GM21447 (cell line): ENCODE results near the gene AFG1L.
"Not testable (repeated sequence)": the region's sequence is repeated elsewhere in the genome, so short reads cannot be mapped to it uniquely, and the experiment has no call there.

ENCODE experiments used
- ATAC-seq: cut with Tn5 transposase; IDR thresholded peaks from one replicate; pipeline ENCODE4 v1.9.1; 2021; ENCODE audit not compliant: unreplicated experiment

The AFG1L gene

DNA sequence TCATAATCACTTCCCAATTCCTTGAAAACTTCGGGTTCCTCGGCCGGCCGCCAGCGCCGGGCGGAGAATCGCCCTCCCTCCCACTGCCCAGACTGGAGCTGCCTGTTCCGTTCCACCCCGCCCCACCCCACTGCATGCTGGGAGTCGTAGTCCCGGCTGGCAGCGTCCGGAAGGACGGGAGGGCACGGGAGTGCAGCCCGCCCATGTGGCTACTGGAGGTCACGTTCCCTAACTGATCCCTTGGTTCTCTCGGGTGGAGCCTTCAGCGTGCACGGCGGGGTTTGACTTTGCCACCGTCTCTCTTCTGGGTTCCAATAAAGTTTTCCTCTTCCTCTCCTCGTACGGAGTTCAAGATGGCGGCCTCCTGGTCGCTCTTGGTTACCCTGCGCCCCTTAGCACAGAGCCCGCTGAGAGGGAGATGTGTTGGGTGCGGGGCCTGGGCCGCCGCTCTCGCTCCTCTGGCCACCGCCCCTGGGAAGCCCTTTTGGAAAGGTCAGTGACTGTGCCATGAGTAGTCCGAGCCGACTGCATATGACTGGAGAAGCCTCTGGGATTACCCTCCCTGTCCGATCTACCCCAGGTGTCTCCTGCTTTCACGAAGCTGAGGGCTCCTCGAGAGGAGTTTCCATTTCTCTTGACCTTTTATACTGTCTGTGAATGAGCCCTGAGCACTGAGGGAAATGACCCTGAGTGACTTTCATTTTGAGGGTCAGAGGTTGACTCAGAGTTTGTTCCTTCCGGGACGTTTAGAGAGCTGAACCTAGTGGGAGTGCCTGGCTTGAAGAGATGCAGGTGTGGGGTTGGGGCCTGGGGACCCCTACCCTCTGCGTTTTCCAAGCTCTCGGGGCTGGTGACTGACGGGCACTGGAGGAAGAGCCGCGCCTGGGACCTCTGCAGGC, at the start of gene AFG1L:
AFG1L (plus strand) TSS at position 328 of the 899 bp plus-strand sequence; CDS start at position 354, 26 bp downstream.
- peak; percentile 82 for ATAC-seq

DNA sequence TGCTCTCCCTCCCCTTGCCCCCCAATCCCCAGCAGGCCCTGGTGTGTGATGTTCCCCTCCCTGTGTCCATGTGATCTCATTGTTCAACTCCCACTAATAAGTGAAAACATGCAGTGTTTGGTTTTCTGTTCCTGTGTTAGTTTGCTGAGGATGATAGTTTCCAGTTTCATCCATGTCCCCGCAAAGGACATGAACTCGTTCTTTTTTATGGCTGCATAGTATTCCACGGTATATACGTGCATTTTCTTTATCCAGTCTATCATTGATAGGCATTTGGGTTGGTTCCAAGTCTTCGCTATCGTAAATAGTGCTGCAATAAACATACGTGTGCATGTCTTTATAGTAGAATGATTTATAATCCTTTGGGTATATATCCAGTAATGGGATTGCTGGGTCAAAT, 49.8 kb upstream of the AFG1L start:
- not testable (repeated sequence) for ATAC-seq

DNA sequence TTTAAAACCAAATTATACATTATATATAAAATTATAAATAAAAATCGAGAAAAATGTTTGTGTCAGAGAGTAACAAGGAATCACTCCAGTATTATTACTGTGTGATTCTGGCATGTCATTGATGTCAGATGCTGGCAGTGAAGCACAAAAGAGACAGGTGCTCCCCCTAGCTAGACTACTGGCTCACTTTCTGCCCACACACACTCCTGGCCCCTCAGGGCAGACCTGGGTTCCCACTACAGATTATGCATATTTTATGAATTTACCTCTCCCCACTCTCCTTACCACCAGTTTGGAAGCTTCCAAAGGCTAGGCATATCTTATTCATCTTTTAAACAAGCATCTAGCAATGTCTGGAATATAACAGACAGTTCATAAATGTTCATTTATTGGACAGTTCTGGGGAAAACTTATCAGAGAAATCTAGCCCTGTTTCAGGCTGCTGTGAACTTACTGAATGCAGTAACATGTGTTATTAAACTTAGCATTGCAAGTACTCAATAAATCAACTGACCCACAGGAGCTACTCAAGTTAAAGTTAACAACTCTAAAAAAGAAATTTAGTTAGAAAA, 46.8 kb upstream of the AFG1L start:
- no peak for ATAC-seq

GRCh38 chr6:108250240-108250866, 44.5 kb upstream of the AFG1L start:
- ATAC-seq, result no peak

GRCh38 chr6:108251252-108251651, 43.6 kb upstream of the AFG1L start:
- ATAC-seq, result no peak

DNA sequence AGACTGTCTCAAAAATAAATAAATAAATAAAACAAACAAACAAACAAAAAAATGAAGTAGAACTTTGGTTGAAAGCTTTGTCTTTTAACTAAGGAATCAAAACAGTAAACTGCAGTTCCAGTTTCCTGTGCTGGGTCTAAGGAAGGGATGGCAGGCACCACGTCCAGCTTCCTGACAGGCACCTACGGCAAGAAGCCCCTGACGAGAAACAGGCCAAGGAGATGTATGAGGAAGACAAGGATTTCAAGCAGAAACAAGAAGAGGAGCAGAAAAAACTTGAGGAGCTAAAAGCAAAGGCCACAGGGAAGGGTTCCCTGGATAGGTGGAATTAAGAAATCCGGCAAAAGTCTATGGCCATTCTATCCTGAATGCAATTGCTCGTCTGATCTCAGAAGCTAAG, 42.8 kb upstream of the AFG1L start:
- ATAC-seq, result no peak

DNA sequence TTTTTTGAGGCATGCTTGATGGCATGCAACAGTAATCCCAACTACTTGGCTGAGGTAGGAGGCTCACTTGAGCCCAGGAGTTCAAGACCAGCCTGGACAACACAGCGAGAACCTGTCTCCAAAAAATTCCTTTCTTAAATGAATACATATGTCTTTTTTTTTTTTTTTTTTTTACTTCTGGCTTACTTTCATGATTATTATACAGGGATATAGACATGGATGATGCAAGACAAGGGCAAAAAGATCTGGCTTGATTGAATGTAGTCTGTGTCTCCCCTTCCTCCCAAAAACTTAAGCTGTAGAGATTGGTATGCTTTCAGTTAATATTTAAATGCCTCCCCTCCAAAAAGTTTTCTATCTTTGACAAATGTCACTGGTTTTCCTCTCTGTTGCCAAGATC, 41.6 kb upstream of the AFG1L start:
- ATAC-seq, result no peak

- ATAC-seq, result no peak
These were observed 40.1 kb upstream of the AFG1L start for GRCh38 chr6:108254433-108255410.

DNA sequence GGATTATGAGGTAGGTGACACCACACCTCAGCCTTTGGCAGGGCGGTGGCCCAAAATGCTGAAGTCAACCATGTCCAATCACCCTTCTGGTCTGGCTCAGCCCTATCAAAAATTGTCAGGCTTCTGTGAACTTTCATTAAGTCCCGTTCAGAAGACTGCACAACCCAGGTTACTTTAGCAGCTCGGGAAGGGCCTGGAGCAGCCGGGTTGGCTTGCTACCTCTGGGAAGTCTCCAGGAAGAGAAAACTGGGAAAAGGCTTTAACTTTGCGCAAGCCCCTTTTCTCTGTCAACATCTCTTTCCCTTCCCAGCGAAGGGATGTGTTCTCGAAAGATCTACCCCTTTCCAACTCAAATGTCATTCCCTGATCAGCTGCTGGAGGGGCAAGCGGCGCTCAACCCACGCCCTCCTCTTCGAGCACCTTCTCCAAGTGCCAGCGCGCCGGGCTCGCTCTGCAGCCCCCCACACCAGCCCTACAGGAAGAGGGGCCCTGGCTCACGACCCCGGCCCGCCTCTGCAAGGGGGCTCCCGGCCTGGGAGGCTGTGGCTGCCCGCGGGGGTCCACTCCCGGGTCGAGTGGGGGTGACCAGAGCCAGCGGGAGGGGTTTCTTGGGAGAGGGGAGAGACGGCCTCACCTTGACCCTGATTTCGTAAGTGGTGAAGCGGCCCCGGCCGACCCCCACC, 34.6 kb upstream of the AFG1L start:
- ATAC-seq, result peak; percentile 12

- ATAC-seq, result peak; percentile 86
These were observed 33.9 kb upstream of the AFG1L start, which contains the start of gene SNX3 for GRCh38 chr6:108260809-108261569. SNX3 (minus strand) TSS chr6:108261040; CDS start chr6:108260921, 119 bp downstream.

- no peak for ATAC-seq
These were observed 31.5 kb upstream of the AFG1L start for GRCh38 chr6:108263371-108263770.

- ATAC-seq, result no peak
These were observed 26.0 kb upstream of the AFG1L start for GRCh38 chr6:108268845-108269244.

DNA sequence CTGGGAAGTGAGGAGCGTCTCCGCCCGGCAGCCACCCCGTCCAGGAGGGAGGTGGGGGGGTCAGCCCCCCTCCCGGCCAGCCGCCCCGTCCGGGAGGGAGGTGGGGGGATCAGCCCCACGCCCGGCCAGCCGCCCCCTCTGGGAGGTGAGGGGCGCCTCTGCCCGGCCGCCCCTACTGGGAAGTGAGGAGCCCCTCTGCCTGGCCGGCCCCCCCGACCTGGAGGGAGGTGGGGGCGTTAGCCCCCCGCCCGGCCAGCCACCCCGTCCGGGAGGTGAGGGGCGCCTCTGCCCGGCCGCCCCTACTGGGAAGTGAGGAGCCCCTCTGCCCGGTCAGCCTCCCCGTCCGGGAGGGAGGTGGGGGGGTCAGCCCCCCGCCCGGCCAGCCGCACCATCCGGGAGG, 24.9 kb upstream of the AFG1L start:
- not testable (repeated sequence) for ATAC-seq

DNA sequence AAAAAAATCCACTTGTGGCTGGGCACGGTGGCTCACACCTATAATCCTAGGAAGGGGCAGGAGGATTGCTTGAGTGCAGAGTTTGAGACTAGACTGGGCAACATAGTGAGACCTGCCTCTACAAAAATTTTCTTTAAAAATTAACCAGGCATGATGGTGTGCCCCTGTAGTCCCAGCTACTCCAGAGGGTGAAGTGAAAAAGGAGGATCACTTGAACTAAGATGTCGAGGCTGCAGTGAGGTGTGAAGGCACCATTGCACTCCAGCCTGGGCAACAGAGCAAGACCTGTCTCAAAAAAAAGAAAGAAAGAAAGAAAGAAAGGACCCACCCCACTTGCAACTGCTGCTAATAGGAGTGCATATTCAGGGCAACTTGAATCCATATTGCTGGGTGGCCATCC, 20.3 kb upstream of the AFG1L start:
- no peak for ATAC-seq

GRCh38 chr6:108275976-108276375, 18.9 kb upstream of the AFG1L start:
- ATAC-seq, result no peak

DNA sequence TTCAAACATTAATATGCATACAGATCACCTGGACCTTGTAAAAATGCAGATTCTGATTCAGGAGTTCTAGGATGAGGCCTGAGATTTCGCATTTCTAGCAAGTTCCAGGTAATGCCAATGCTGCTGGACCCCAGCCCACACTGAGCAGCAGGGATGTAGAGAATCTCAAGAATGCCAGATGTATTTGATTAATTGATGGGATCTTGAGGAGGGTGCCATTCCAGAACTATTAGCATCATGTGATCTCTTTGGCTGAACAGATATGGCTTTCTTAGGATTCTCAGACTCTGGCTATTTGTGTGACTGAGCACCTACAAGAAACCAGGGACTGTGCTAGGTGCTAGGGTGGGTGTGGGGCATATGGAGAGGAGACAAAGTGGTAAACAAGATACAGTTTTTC, 17.6 kb upstream of the AFG1L start:
- no peak for ATAC-seq

- ATAC-seq, result no peak
These were observed 17.0 kb upstream of the AFG1L start for GRCh38 chr6:108277831-108278230.

GRCh38 chr6:108285381-108285780, 9.5 kb upstream of the AFG1L start:
- ATAC-seq, result no peak

- ATAC-seq, result no peak
These were observed 8.5 kb upstream of the AFG1L start for GRCh38 chr6:108286366-108286765.
